ENCODE results near the gene B4GALT6. TPM values are rescaled to one million over a fixed set of nuclear protein-coding genes. Genes with fewer than 3 reads are reported as not detected.

The B4GALT6 gene
- total RNA-seq, 2 donors from 2014 or later, result 0.52 to 0.66 TPM

DNA sequence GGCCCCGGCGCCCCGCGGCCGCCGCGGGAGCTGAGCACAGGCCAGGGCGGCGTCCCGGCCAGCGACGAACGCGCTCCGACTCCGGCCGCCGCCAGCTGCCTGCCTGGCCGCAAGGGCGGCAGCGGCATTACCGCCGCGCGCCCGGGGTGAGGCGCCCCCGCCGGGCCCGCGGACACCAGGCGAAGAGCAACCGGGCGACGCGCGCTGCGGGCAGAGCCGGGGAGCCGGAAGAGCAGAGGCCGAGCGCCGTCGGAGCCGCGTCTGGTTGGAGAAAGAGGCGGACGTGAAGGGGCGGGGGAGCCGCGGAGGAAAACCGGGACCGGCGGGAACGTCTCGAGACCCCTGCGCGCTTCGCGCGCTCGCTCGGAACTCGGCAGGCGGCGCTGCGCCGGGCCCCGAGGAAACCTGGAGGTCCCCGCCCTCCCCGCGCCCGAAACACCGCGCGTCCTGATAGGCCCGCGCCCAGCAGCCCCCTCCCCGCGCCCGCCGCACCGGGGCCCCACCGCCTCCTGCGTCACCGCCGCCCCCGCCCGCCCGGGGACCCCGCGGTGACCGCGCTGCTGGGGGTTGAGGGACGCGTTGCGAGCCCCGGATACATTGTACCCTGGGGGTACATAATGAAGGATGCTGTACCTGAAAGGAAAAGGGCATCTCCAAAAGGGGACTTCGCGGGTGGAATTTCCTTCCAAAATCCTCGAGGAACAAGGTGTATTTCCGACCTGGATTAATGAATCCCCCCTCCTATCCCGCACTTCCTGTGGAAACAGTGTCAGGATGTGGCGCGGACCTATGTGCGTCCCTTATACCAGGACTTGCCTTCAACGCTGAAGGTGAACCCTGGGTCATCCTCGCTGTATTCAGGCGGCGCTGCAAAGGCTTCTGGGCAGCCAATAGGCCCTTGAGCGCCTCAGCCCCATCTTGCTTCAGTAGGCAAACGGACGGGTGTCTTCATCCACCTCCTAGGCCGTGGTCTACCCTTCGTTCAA, 1.0 kb upstream of the B4GALT6 start:
- WGBS, 2 donors, result 1 to 4% methylated on average over 55 to 87 of the region's 115 CpGs
- peak overlapping the region; percentile 18 to 23 for H3K4me3 ChIP-seq

DNA sequence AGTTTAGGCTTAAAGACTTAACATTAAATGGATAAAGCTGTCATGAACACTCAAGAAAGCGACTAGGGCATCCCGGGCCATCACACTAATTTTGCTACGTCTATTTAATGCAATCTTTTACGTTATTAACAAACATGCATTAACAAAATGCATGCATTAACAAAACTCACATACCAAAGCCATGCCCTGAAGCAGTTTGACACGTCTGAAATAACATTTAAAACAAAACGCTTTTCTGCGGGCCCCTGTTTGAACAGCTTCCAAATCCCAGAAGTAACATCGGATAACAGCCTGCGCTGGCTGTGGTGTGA, 458 bp downstream of the B4GALT6 start:
- H3K27ac ChIP-seq, result peak overlapping the region in 2 of 4 donors; percentile 54 to 75
- intact Hi-C loops (cut with DNase I), result no loop called here
- 16 to 18% methylated on average over 9 of the region's 9 CpGs for WGBS, 2 donors
- H3K9me3 ChIP-seq, result no peaks in the 10 kb centered on the region
- TF ChIP-seq POLR2A (IDR thresholded peaks at IDR 0.05), result no peak
- TF ChIP-seq, protein P1, sequence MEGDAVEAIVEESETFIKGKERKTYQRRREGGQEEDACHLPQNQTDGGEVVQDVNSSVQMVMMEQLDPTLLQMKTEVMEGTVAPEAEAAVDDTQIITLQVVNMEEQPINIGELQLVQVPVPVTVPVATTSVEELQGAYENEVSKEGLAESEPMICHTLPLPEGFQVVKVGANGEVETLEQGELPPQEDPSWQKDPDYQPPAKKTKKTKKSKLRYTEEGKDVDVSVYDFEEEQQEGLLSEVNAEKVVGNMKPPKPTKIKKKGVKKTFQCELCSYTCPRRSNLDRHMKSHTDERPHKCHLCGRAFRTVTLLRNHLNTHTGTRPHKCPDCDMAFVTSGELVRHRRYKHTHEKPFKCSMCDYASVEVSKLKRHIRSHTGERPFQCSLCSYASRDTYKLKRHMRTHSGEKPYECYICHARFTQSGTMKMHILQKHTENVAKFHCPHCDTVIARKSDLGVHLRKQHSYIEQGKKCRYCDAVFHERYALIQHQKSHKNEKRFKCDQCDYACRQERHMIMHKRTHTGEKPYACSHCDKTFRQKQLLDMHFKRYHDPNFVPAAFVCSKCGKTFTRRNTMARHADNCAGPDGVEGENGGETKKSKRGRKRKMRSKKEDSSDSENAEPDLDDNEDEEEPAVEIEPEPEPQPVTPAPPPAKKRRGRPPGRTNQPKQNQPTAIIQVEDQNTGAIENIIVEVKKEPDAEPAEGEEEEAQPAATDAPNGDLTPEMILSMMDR (IDR thresholded peaks at IDR 0.05), result no peak
- H3K4me1 ChIP-seq, result peaks cover 17% of the 10 kb centered on the region
- H3K36me3 ChIP-seq (replicated peaks in 1 of 2; ENCODE audit: insufficient read depth in 1 of 2, low read depth in 2 of 2), result no peaks in the 10 kb centered on the region
- DNase-seq (no peak), ATAC-seq (no peak)
- peak overlapping the region in 1 of 2 donors; percentile 60 for H3K4me3 ChIP-seq
- H3K27me3 ChIP-seq, result no peaks in the 10 kb centered on the region

More for the DNA sequence above, 1.0 kb upstream of the B4GALT6 start:
- H3K36me3 ChIP-seq (replicated peaks in 1 of 2; ENCODE audit: insufficient read depth in 1 of 2, low read depth in 2 of 2), result no peaks in the 10 kb centered on the region
- peak overlapping the region in 3 of 4 donors; percentile 75 to 86 (median 78) for H3K27ac ChIP-seq
- no peaks in the 10 kb centered on the region for H3K27me3 ChIP-seq
- H3K9me3 ChIP-seq, result no peaks in the 10 kb centered on the region
- TF ChIP-seq, protein P1 (IDR thresholded peaks at IDR 0.05), result peak; percentile 27 to 66 (median 52)
- peak; percentile 38 to 60 (median 54) for TF ChIP-seq POLR2A (IDR thresholded peaks at IDR 0.05)
- intact Hi-C loops (cut with DNase I), result no loop called here
- ATAC-seq, result peak; percentile 90
- H3K4me1 ChIP-seq, result peaks cover 13% of the 10 kb centered on the region
- peak; percentile 66 to 81 (median 77) for DNase-seq

DNA sequence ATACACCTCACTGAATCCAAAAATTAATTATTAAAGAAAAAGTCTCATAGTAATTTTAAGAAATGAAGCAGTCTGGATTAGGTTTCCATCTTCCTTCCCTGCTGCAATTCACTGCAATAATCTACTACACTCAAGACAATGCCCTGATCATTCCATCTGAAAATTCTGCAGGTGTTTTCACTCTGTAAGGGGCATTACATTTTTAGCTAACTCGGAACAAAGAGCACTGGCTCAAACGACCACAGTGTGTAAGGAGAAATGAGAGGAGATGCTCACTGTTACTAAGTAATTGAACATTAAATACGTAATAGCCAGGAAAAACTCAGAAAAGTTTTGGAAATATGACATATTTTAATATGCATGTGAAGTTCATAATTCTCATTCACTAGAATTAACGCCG, 1.3 kb downstream of the B4GALT6 start:
- H3K36me3 ChIP-seq (replicated peaks in 1 of 2; ENCODE audit: insufficient read depth in 1 of 2, low read depth in 2 of 2), result no peaks in the 10 kb centered on the region
- no peak for ATAC-seq
- WGBS, 2 donors, result 69 to 82% methylated on average over 5 of the region's 5 CpGs
- intact Hi-C loops (cut with DNase I), result no loop called here
- H3K9me3 ChIP-seq, result no peaks in the 10 kb centered on the region
- no peak overlapping the region for H3K27ac ChIP-seq
- H3K4me3 ChIP-seq, result no peak overlapping the region
- peaks cover 22% of the 10 kb centered on the region for H3K4me1 ChIP-seq
- no peak for TF ChIP-seq POLR2A (IDR thresholded peaks at IDR 0.05)
- TF ChIP-seq, protein P1 (IDR thresholded peaks at IDR 0.05), result no peak
- DNase-seq, result no peak
- no peaks in the 10 kb centered on the region for H3K27me3 ChIP-seq

DNA sequence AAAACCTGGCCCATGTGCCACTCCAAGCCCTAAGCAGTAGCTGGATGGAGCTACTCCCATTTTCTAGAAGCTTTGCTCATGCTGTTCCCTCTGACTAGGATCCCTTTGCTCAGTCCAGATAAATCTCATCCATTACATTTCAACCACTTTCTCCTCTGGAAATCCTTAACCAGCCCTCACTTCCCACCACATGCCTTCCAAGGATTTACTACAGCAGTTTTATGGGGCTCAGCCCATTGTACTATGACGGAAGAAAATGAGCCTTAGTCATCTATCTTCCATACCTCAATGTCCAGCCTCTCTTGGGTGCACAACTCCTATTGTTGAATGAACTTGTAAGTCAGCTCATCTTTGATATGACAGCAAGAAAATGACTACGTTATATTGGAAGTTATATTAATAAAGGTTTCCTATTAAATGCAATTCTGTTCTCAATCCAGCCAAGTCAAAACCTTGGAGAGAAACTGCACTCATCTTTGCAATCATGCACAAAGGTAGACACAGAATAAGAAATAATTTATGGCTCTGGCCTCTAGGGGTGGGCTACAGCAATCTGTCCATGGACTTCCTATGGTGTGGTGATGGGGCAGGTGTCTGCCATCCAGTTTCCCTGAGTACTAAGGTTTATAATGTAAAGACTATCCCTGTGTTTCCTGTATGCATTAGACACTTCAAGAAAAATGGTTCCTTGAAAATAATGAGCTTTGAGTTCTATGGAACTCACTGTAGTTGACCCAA, 3.4 kb downstream of the B4GALT6 start:
- H3K4me1 ChIP-seq, result peaks cover 21% of the 10 kb centered on the region
- no peak overlapping the region for H3K27ac ChIP-seq
- H3K9me3 ChIP-seq, result no peaks in the 10 kb centered on the region
- DNase-seq (no peak), ATAC-seq (no peak)
- TF ChIP-seq, protein P1 (IDR thresholded peaks at IDR 0.05), result peak in 5 of 7 experiments; percentile 14 to 29 (median 24)
- no peak for TF ChIP-seq POLR2A (IDR thresholded peaks at IDR 0.05)
- no peaks in the 10 kb centered on the region for H3K27me3 ChIP-seq
- 86 to 89% methylated on average over 2 of the region's 2 CpGs for WGBS, 2 donors
- intact Hi-C loops (cut with DNase I), result no loop called here
- H3K4me3 ChIP-seq, result no peak overlapping the region
- H3K36me3 ChIP-seq (replicated peaks in 1 of 2; ENCODE audit: insufficient read depth in 1 of 2, low read depth in 2 of 2), result no peaks in the 10 kb centered on the region

All from body of pancreas (tissue), 4 donors.